ENCODE data around the gene GPC5. TPM values are rescaled to one million over a fixed set of nuclear protein-coding genes. Genes with fewer than 3 reads are reported as not detected.

GPC5 gene
- total and polyA plus RNA-seq, 7 donors, result 0.23 TPM; not detected in 6

DNA sequence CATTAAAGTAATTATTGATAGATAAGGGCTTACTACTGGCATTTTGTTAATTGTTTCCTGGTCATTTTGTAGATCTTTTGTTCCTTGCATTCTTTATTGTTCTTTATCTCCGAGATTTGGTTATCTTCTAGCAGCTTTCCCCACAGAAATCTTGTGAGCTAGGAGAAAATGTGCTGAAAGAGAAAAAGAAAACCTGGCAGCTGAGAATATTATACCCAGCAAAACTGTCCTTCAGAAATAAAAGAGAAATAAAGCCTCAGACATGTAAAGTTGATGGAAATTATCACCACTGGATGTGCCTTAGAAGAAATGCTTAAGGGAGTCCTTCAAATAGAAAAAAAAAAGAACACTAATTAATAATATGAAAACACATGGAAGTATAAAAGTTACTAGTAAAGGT lies 1363.3 kb downstream of the GPC5 start:
- TF ChIP-seq, protein P1, sequence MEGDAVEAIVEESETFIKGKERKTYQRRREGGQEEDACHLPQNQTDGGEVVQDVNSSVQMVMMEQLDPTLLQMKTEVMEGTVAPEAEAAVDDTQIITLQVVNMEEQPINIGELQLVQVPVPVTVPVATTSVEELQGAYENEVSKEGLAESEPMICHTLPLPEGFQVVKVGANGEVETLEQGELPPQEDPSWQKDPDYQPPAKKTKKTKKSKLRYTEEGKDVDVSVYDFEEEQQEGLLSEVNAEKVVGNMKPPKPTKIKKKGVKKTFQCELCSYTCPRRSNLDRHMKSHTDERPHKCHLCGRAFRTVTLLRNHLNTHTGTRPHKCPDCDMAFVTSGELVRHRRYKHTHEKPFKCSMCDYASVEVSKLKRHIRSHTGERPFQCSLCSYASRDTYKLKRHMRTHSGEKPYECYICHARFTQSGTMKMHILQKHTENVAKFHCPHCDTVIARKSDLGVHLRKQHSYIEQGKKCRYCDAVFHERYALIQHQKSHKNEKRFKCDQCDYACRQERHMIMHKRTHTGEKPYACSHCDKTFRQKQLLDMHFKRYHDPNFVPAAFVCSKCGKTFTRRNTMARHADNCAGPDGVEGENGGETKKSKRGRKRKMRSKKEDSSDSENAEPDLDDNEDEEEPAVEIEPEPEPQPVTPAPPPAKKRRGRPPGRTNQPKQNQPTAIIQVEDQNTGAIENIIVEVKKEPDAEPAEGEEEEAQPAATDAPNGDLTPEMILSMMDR (IDR thresholded peaks at IDR 0.05), result no peak
- ATAC-seq (no peak), DNase-seq (no peak)
- Histone ChIP-seq H3K4me3 (no peak overlapping the region), H3K9me3 (peaks cover 9% of the 10 kb centered on the region), H3K27me3 (ENCODE audit: insufficient read depth in 3 of 3, low read length in 2 of 3) (no peaks in the 10 kb centered on the region), H3K27ac (no peak overlapping the region), H3K4me1 (no peaks in the 10 kb centered on the region), H3K36me3 (ENCODE audit: insufficient read depth in 1 of 2, low read depth in 1 of 2) (no peaks in the 10 kb centered on the region)
- 43 to 62% (median 62%) methylated on average over 1 of the region's 1 CpG for WGBS, 3 donors
- intact Hi-C loops (cut with DNase I), result no loop called here

DNA sequence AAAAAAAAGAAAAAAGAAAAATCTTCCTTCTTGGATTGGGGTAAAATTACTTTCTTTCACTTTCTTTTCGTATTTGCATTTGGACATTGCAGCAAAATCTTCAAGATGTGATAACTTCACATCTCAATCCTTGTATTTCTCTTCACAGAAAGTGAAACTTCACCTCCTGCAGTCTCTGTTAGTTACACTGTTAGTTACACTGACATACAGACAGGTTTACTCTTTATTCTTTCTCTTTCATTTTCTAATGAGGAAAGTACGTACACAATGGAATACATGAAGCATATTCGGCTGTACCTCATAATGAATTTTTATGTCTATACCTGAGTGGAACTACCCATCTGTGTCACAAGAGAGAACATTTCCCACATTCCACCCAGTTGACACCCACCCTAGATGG lies 1369.0 kb downstream of the GPC5 start:
- no peaks in the 10 kb centered on the region for H3K36me3 ChIP-seq (ENCODE audit: insufficient read depth in 1 of 2, low read depth in 1 of 2)
- TF ChIP-seq, protein P1 (IDR thresholded peaks at IDR 0.05), result no peak
- no peaks in the 10 kb centered on the region for H3K27me3 ChIP-seq (ENCODE audit: insufficient read depth in 3 of 3, low read length in 2 of 3)
- intact Hi-C loops (cut with DNase I), result no loop called here
- DNase-seq (no peak), ATAC-seq (no peak)
- no peaks in the 10 kb centered on the region for H3K9me3 ChIP-seq
- no peak overlapping the region for H3K27ac ChIP-seq
- H3K4me3 ChIP-seq, result no peak overlapping the region
- no peaks in the 10 kb centered on the region for H3K4me1 ChIP-seq
- 81 to 91% (median 84%) methylated on average over 3 of the region's 3 CpGs for WGBS, 3 donors

DNA sequence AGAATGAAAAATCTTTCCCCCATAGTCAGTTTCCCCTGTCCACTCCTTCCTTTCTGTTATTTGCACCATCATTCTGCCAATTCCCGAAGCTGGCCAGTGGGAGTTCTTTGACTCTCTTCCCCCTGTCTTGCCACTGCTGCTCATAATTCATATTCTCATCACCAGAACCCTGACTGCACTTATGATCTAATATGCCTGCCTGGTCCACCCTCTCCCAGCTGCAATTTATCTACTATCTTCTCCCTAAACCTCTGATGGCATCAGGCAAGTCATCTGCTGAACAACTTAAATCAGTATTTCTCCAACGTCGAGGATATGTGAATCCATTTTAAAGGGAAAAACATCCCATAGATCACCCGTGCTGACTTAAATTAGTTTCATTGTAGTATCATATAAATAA lies 1370.2 kb downstream of the GPC5 start:
- WGBS, 3 donors, result 52 to 70% (median 57%) methylated on average over 4 of the region's 4 CpGs
- no peaks in the 10 kb centered on the region for H3K4me1 ChIP-seq
- DNase-seq (no peak), ATAC-seq (no peak)
- H3K9me3 ChIP-seq, result no peaks in the 10 kb centered on the region
- no peaks in the 10 kb centered on the region for H3K27me3 ChIP-seq (ENCODE audit: insufficient read depth in 3 of 3, low read length in 2 of 3)
- TF ChIP-seq, protein P1 (IDR thresholded peaks at IDR 0.05), result no peak
- H3K27ac ChIP-seq, result no peak overlapping the region
- H3K4me3 ChIP-seq, result no peak overlapping the region
- H3K36me3 ChIP-seq (ENCODE audit: insufficient read depth in 1 of 2, low read depth in 1 of 2), result no peaks in the 10 kb centered on the region
- intact Hi-C loops (cut with DNase I), result no loop called here

DNA sequence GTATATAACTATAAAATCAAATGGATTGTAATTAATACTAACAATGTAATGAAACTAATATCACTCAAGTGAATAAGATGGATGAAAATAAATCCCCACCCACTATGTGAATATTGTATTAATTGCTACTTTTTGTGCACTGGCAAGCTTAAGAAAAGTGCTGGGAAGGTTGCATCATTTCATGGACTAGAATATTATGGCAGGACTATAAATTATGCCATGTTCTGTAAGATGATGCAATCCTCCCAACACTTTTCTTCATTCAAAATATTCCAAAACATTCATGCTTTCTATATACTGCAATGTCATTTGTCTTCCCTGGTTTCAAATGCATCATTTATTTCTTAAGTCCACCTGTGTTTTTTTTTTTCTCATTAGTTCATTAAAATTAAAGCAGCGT lies 1370.6 kb downstream of the GPC5 start:
- Histone ChIP-seq H3K27ac (no peak overlapping the region), H3K27me3 (ENCODE audit: insufficient read depth in 3 of 3, low read length in 2 of 3) (no peaks in the 10 kb centered on the region), H3K4me3 (no peak overlapping the region), H3K36me3 (ENCODE audit: insufficient read depth in 1 of 2, low read depth in 1 of 2) (no peaks in the 10 kb centered on the region), H3K9me3 (no peaks in the 10 kb centered on the region), H3K4me1 (no peaks in the 10 kb centered on the region)
- WGBS, 3 donors, result 73 to 85% (median 74%) methylated on average over 1 of the region's 1 CpG
- intact Hi-C loops (cut with DNase I), result no loop called here
- ATAC-seq (no peak), DNase-seq (no peak)
- TF ChIP-seq, protein P1 (IDR thresholded peaks at IDR 0.05), result no peak

DNA sequence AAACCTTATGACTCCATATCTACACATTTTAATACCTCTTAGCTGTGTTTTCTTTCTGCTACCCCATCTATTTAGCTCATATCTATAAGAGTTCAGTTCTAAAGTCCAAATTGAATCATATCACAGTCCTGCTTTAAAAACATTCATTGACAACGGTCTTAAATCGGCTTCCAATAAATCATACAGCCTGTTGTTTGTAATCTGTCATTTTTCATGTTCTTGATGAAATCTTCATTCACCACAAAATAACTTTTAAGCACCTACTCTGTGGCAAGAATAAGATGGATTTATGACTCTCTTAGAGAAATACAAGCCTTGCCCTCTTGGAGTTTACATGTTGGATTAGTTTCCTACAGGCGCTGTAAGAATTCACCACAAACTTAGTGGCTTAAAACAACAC lies 1377.2 kb downstream of the GPC5 start:
- no peaks in the 10 kb centered on the region for H3K9me3 ChIP-seq
- DNase-seq (no peak), ATAC-seq (no peak)
- no peaks in the 10 kb centered on the region for H3K27me3 ChIP-seq (ENCODE audit: insufficient read depth in 3 of 3, low read length in 2 of 3)
- H3K36me3 ChIP-seq (ENCODE audit: insufficient read depth in 1 of 2, low read depth in 1 of 2), result no peaks in the 10 kb centered on the region
- H3K27ac ChIP-seq, result no peak overlapping the region
- no peaks in the 10 kb centered on the region for H3K4me1 ChIP-seq
- intact Hi-C loops (cut with DNase I), result no loop called here
- TF ChIP-seq, protein P1 (IDR thresholded peaks at IDR 0.05), result no peak
- no peak overlapping the region for H3K4me3 ChIP-seq
- 63 to 65% (median 64%) methylated on average over 3 of the region's 3 CpGs for WGBS, 3 donors
